Mesendoderm (in vitro differentiated cells): Measurements from ENCODE around the gene SHC4.
"Not testable (repeated sequence)": the region's sequence is repeated elsewhere in the genome, so short reads cannot be mapped to it uniquely, and the experiment has no call there.

Source experiments
- DNase-seq: peaks from one replicate; pipeline ENCODE4 v3.0.0; 2013
- H2AK5ac ChIP-seq: 2 replicates; pipeline ENCODE4 v1.6.1; 2013; ENCODE audit warnings: low read length, inconsistent platforms
- H2BK120ac ChIP-seq: 2 replicates; pipeline ENCODE4 v1.6.1; 2013; ENCODE audit warnings: low read depth, mild to moderate bottlenecking, low read length, moderate library complexity, mixed read lengths
- H2BK15ac ChIP-seq: replicated peaks from 2 replicates; pipeline ENCODE4 v1.6.1; 2013; ENCODE audit warnings: low read depth, mild to moderate bottlenecking, moderate library complexity
- H2BK5ac ChIP-seq: 2 replicates; pipeline ENCODE4 v1.6.1; 2013; ENCODE audit warnings: low read length, inconsistent platforms
- H3K18ac ChIP-seq: 2 replicates; pipeline ENCODE4 v1.6.1; 2013; ENCODE audit warnings: mild to moderate bottlenecking, low read length, mixed read lengths
- H3K23ac ChIP-seq: one replicate; pipeline ENCODE4 v1.6.1; 2013; ENCODE audit warnings: low read length
- H3K27ac ChIP-seq: 2 replicates; pipeline ENCODE4 v1.5.1; 2013; ENCODE audit warnings: low read depth, mild to moderate bottlenecking, inconsistent platforms, low read length, moderate library complexity
- H3K27me3 ChIP-seq: 2 replicates; pipeline ENCODE4 v1.6.1; 2013; ENCODE audit warnings: low read length, control low read depth, mild to moderate bottlenecking, inconsistent platforms; ENCODE audit not compliant: insufficient read depth, poor library complexity
- H3K36me3 ChIP-seq: 2 replicates; pipeline ENCODE4 v1.6.1; 2013; ENCODE audit warnings: low read length, inconsistent platforms; ENCODE audit not compliant: control insufficient read depth, insufficient read depth
- H3K4ac ChIP-seq: one replicate; pipeline ENCODE4 v1.6.1; 2013; ENCODE audit warnings: low read depth, mild to moderate bottlenecking, low read length, moderate library complexity
- H3K4me1 ChIP-seq: 2 replicates; pipeline ENCODE4 v1.6.1; 2013; ENCODE audit warnings: low read depth, low read length, inconsistent platforms; ENCODE audit not compliant: control insufficient read depth
- H3K4me2 ChIP-seq: 2 replicates; pipeline ENCODE4 v1.6.1; 2013; ENCODE audit warnings: low read length
- H3K4me3 ChIP-seq: 2 replicates; pipeline ENCODE4 v1.5.1; 2013; ENCODE audit warnings: mild to moderate bottlenecking, low read length
- H3K56ac ChIP-seq: one replicate; pipeline ENCODE4 v1.6.1; 2013; ENCODE audit warnings: low read length
- H3K79me1 ChIP-seq: 2 replicates; pipeline ENCODE4 v1.6.1; 2013; ENCODE audit warnings: low read length, inconsistent platforms
- H3K79me2 ChIP-seq: 2 replicates; pipeline ENCODE4 v1.6.1; 2013; ENCODE audit warnings: mild to moderate bottlenecking, low read length; ENCODE audit not compliant: control insufficient read depth, insufficient read depth
- H3K9ac ChIP-seq: 2 replicates; pipeline ENCODE4 v1.6.1; 2013; ENCODE audit warnings: low read length, inconsistent platforms
- H4K5ac ChIP-seq: one replicate; pipeline ENCODE4 v1.6.1; 2013; ENCODE audit warnings: low read length
- H4K8ac ChIP-seq: one replicate; pipeline ENCODE4 v1.6.1; 2013; ENCODE audit warnings: low read depth, mild to moderate bottlenecking, control low read depth, low read length, moderate library complexity
- WGBS: extraction: QIAGEN DNeasy Blood & Tissue Kit; methylation state at CpG from one replicate; pipeline ENCODE4 v1.1.7; 2013; ENCODE audit warnings: low lambda C conversion rate, missing lambda C conversion rate; ENCODE audit not compliant: insufficient coverage; ENCODE audit errors: extremely low coverage; 5-methylcytosine and 5-hydroxymethylcytosine counted together

The SHC4 gene

GRCh38 chr15:48909313-48909712 is 54.4 kb downstream of the SHC4 start:
- not testable (repeated sequence) for H3K4me1 ChIP-seq, H2BK120ac ChIP-seq, H3K36me3 ChIP-seq, H3K4me2 ChIP-seq, H3K56ac ChIP-seq, H3K79me1 ChIP-seq, H4K5ac ChIP-seq, H3K23ac ChIP-seq, H3K79me2 ChIP-seq, H3K9ac ChIP-seq, H3K18ac ChIP-seq, H2AK5ac ChIP-seq, H4K8ac ChIP-seq, H3K4ac ChIP-seq, H2BK5ac ChIP-seq, DNase-seq, H3K27ac ChIP-seq, H3K27me3 ChIP-seq, H2BK15ac ChIP-seq, H3K4me3 ChIP-seq
- no CpG with 5 or more reads among the region's 2 CpGs for WGBS

- Histone ChIP-seq H2BK5ac (no peak overlapping the region), H3K9ac (no peak overlapping the region), H3K27me3 (no peaks in the 10 kb centered on the region), H3K23ac (no peak overlapping the region), H3K4me3 (no peak overlapping the region), H3K18ac (no peak overlapping the region), H3K79me1 (no peaks in the 10 kb centered on the region), H4K8ac (no peak overlapping the region), H3K4me2 (no peak overlapping the region), H2BK15ac (no peak overlapping the region), H3K27ac (no peak overlapping the region), H2BK120ac (no peak overlapping the region), H3K36me3 (no peaks in the 10 kb centered on the region), H4K5ac (no peak overlapping the region), H2AK5ac (no peak overlapping the region), H3K4me1 (no peaks in the 10 kb centered on the region), H3K56ac (no peak overlapping the region), H3K4ac (no peak overlapping the region), H3K79me2 (no peaks in the 10 kb centered on the region)
- WGBS: no CpG with 5 or more reads among the region's 1 CpG
- DNase-seq: no peak
Observed at GRCh38 chr15:48905847-48906246, 57.9 kb downstream of the SHC4 start.

GRCh38 chr15:48905216-48905615 is 58.5 kb downstream of the SHC4 start:
- Histone ChIP-seq H4K8ac (no peak overlapping the region), H3K27ac (no peak overlapping the region), H3K4me3 (no peak overlapping the region), H3K18ac (no peak overlapping the region), H2AK5ac (no peak overlapping the region), H3K9ac (no peak overlapping the region), H2BK120ac (no peak overlapping the region), H3K79me2 (no peaks in the 10 kb centered on the region), H3K36me3 (no peaks in the 10 kb centered on the region), H3K4ac (no peak overlapping the region), H2BK5ac (no peak overlapping the region), H3K27me3 (no peaks in the 10 kb centered on the region), H3K4me1 (no peaks in the 10 kb centered on the region), H4K5ac (no peak overlapping the region), H2BK15ac (no peak overlapping the region), H3K23ac (no peak overlapping the region), H3K79me1 (no peaks in the 10 kb centered on the region), H3K56ac (no peak overlapping the region), H3K4me2 (no peak overlapping the region)
- no peak for DNase-seq

- no peaks in the 10 kb centered on the region for H3K79me1 ChIP-seq
- no peak overlapping the region for H3K4me2 ChIP-seq
- H3K4me3 ChIP-seq: no peak overlapping the region
- H3K9ac ChIP-seq: no peak overlapping the region
- H3K79me2 ChIP-seq: no peaks in the 10 kb centered on the region
- no peak overlapping the region for H4K5ac ChIP-seq
- no peak overlapping the region for H3K4ac ChIP-seq
- H3K23ac ChIP-seq: no peak overlapping the region
- no peak overlapping the region for H3K56ac ChIP-seq
- no CpG with 5 or more reads among the region's 4 CpGs for WGBS
- no peak overlapping the region for H2BK5ac ChIP-seq
- H3K4me1 ChIP-seq: no peaks in the 10 kb centered on the region
- no peaks in the 10 kb centered on the region for H3K36me3 ChIP-seq
- H3K27me3 ChIP-seq: no peaks in the 10 kb centered on the region
- H2BK120ac ChIP-seq: no peak overlapping the region
- no peak overlapping the region for H2BK15ac ChIP-seq
- DNase-seq: no peak
- H3K27ac ChIP-seq: no peak overlapping the region
- H2AK5ac ChIP-seq: no peak overlapping the region
- no peak overlapping the region for H4K8ac ChIP-seq
- H3K18ac ChIP-seq: no peak overlapping the region
Observed at GRCh38 chr15:48904758-48905157, 59.0 kb downstream of the SHC4 start.

GRCh38 chr15:48899793-48900192 is 63.9 kb downstream of the SHC4 start:
- Histone ChIP-seq H3K9ac (no peak overlapping the region), H3K4me3 (no peak overlapping the region), H3K36me3 (no peaks in the 10 kb centered on the region), H3K79me1 (no peaks in the 10 kb centered on the region), H3K79me2 (no peaks in the 10 kb centered on the region), H4K5ac (no peak overlapping the region), H2BK5ac (no peak overlapping the region), H2BK120ac (no peak overlapping the region), H4K8ac (no peak overlapping the region), H2BK15ac (no peak overlapping the region), H3K56ac (no peak overlapping the region), H2AK5ac (no peak overlapping the region), H3K4me1 (no peaks in the 10 kb centered on the region), H3K23ac (no peak overlapping the region), H3K4me2 (no peak overlapping the region), H3K18ac (no peak overlapping the region), H3K27ac (no peak overlapping the region), H3K27me3 (no peaks in the 10 kb centered on the region), H3K4ac (no peak overlapping the region)
- no CpG with 5 or more reads among the region's 4 CpGs for WGBS
- no peak for DNase-seq

GRCh38 chr15:48898446-48898845 is 65.3 kb downstream of the SHC4 start:
- H3K79me2 ChIP-seq: no peaks in the 10 kb centered on the region
- H3K9ac ChIP-seq: no peak overlapping the region
- no peak overlapping the region for H2BK15ac ChIP-seq
- no peak overlapping the region for H3K18ac ChIP-seq
- H2AK5ac ChIP-seq: no peak overlapping the region
- no peaks in the 10 kb centered on the region for H3K36me3 ChIP-seq
- H3K56ac ChIP-seq: no peak overlapping the region
- no peak overlapping the region for H2BK5ac ChIP-seq
- no peak overlapping the region for H3K23ac ChIP-seq
- no peaks in the 10 kb centered on the region for H3K27me3 ChIP-seq
- no CpG with 5 or more reads among the region's 2 CpGs for WGBS
- no peaks in the 10 kb centered on the region for H3K4me1 ChIP-seq
- H3K4me2 ChIP-seq: no peak overlapping the region
- no peak overlapping the region for H4K8ac ChIP-seq
- no peaks in the 10 kb centered on the region for H3K79me1 ChIP-seq
- no peak overlapping the region for H3K4me3 ChIP-seq
- no peak overlapping the region for H3K27ac ChIP-seq
- no peak for DNase-seq
- no peak overlapping the region for H3K4ac ChIP-seq
- H4K5ac ChIP-seq: no peak overlapping the region
- no peak overlapping the region for H2BK120ac ChIP-seq
